NT2/D1 (cell line): ENCODE measurements around the gene HPS6.

Source experiments
- SUZ12 ChIP-seq: IDR thresholded peaks from 2 replicates; pipeline ENCODE4 v1.6.1; 2011; ENCODE audit not compliant: insufficient read length, insufficient read depth; ENCODE audit errors: extremely low read depth
- YY1 ChIP-seq: IDR thresholded peaks from 2 replicates; pipeline ENCODE4 v1.6.1; 2011; ENCODE audit not compliant: insufficient read length, insufficient read depth

DNA sequence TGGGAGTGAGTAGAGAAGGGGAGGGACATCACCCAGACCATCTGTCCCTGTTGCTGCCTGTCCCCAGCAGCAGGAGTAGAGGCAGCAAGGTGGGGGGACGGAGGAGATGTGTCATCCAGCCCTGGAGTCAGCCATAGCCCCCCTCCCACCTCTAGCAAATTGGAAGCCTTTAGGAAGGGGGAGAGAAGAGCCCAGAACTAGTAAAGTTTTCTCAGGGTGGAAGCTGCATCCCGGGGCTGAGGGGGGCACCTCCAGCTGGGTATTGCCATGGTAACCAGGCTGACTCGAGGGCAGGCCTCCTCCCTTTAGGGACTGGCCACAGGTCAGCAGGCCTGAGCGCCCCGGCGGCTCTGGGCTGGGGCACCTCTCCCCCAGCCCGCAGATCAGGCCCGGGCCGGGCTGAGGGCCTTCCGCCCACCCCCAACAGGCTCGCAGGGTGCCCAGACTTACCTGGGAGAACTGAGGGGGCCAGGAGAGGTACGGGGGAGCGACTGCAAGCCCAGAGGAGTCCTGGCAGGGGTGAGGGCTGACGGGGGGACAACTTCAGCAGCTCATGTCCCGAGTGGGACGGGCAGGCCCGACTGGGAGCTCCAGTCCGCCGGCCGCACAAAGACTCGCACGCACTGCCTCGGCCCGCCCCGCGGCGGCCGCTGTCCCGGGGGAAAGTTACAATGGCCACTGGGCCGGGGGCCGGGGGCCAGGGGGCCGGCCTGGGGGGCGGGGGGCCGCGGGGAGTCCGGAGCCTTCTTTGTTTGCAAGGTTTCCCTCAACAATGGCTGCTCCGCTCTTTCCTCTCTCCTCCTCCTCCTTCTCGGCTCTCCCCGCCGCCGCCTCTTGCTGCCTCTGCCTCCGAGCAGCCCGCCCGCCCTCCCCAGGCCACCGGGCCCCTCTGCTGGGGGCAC, 49.1 kb downstream of the HPS6 start:
- TF ChIP-seq SUZ12 (no peak), YY1 (no peak)
